Measurements from ENCODE around the gene NKX6-2. TPM values are rescaled to one million over a fixed set of nuclear protein-coding genes. Genes with fewer than 3 reads are reported as not detected.

NKX6-2 gene
- total RNA-seq, 4 donors from 2014 or later = not detected

DNA sequence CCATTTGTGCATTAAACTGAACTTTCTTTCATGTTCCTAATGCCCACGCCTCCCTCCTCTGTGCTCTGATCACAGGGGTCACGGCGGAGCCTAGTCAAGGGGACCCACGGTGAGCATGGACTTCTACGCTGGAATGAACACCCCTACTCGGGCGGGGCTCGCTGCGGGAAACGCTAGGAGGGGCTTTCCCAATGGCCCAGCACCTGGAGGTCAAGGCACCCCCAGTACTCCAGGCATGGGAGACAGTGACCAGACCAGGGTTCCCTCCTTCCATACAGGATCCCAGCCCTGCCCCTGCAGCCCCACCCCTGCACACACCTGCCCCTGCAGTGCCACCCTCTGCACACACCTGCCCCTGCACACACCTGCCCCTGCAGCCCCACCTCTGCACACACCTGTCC is 27.1 kb upstream of the NKX6-2 start:
- H3K4me3 ChIP-seq = no peak overlapping the region
- no peak overlapping the region for H3K27ac ChIP-seq
- no peak for TF ChIP-seq POLR2A (IDR thresholded peaks at IDR 0.05)
- no peak for TF ChIP-seq EP300 (IDR thresholded peaks at IDR 0.05)
- no peak for TF ChIP-seq CTCF (IDR thresholded peaks at IDR 0.05)
- TF ChIP-seq POLR2AphosphoS5 (IDR thresholded peaks at IDR 0.05) = no peak
- peaks cover 91% of the 10 kb centered on the region for H3K27me3 ChIP-seq
- no peak for ATAC-seq
- no peaks in the 10 kb centered on the region for H3K9me3 ChIP-seq
- no peaks in the 10 kb centered on the region for H3K36me3 ChIP-seq
- WGBS, 2 donors (ENCODE audit: low coverage in 1 of 2) = 67% methylated on average over 1 of the region's 10 CpGs; no CpG with 5 or more reads in 1 of the 2 donors
- no peaks in the 10 kb centered on the region for H3K4me1 ChIP-seq

GRCh38 chr10:132812520-132812919 is 26.6 kb upstream of the NKX6-2 start:
- no peak for TF ChIP-seq CTCF (IDR thresholded peaks at IDR 0.05)
- TF ChIP-seq POLR2A (IDR thresholded peaks at IDR 0.05) = no peak
- TF ChIP-seq POLR2AphosphoS5 (IDR thresholded peaks at IDR 0.05) = no peak
- no peak for TF ChIP-seq EP300 (IDR thresholded peaks at IDR 0.05)
- 83% methylated on average over 1 of the region's 11 CpGs; no CpG with 5 or more reads in 1 of the 2 donors for WGBS, 2 donors (ENCODE audit: low coverage in 1 of 2)
- Histone ChIP-seq H3K4me3 (no peak overlapping the region), H3K9me3 (no peaks in the 10 kb centered on the region), H3K36me3 (no peaks in the 10 kb centered on the region), H3K27me3 (peaks cover 86% of the 10 kb centered on the region), H3K4me1 (no peaks in the 10 kb centered on the region), H3K27ac (no peak overlapping the region)
- ATAC-seq = no peak

GRCh38 chr10:132811891-132812481 is 26.0 kb upstream of the NKX6-2 start:
- Histone ChIP-seq H3K4me3 (no peak overlapping the region), H3K27ac (no peak overlapping the region), H3K9me3 (no peaks in the 10 kb centered on the region), H3K36me3 (no peaks in the 10 kb centered on the region), H3K27me3 (peaks cover 81% of the 10 kb centered on the region), H3K4me1 (no peaks in the 10 kb centered on the region)
- WGBS, 2 donors (ENCODE audit: low coverage in 1 of 2) = 78% methylated on average over 4 of the region's 26 CpGs; no CpG with 5 or more reads in 1 of the 2 donors
- ATAC-seq = no peak
- TF ChIP-seq POLR2A (IDR thresholded peaks at IDR 0.05) (no peak), CTCF (IDR thresholded peaks at IDR 0.05) (no peak), POLR2AphosphoS5 (IDR thresholded peaks at IDR 0.05) (no peak), EP300 (IDR thresholded peaks at IDR 0.05) (no peak)

GRCh38 chr10:132810807-132811700 is 25.1 kb upstream of the NKX6-2 start:
- WGBS, 2 donors (ENCODE audit: low coverage in 1 of 2) = 90% methylated on average over 5 of the region's 33 CpGs; no CpG with 5 or more reads in 1 of the 2 donors
- TF ChIP-seq EP300 (IDR thresholded peaks at IDR 0.05) (no peak), POLR2A (IDR thresholded peaks at IDR 0.05) (no peak), CTCF (IDR thresholded peaks at IDR 0.05) (no peak), POLR2AphosphoS5 (IDR thresholded peaks at IDR 0.05) (no peak)
- peaks cover 72% of the 10 kb centered on the region for H3K27me3 ChIP-seq
- H3K9me3 ChIP-seq = no peaks in the 10 kb centered on the region
- H3K27ac ChIP-seq = no peak overlapping the region
- H3K4me1 ChIP-seq = no peaks in the 10 kb centered on the region
- H3K4me3 ChIP-seq = no peak overlapping the region
- no peak for ATAC-seq
- H3K36me3 ChIP-seq = no peaks in the 10 kb centered on the region

All from gastroesophageal sphincter (tissue), 4 donors.